ENCODE measurements around the gene HMCN2.

The HMCN2 gene

DNA sequence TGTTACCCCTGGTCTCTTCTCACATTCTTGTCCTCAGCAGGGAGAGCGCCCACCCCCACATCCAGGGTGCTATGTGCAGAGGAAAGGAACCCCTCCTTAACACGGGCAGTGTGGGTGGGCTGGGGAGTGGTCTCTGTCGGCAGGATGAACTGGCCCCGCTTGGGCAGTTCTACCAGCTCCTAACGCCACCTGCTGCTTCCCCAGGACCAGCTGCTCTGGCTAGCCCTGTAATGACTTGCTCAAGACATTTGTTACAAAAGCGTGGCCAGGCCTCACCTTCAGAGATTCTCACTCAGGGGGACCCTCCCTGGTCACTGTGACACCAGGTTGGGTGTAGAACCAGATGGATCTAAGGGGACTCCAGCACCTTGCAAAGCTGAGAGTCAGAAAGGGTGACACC lies 82.4 kb downstream of the HMCN2 start:
- intact Hi-C loops (cut with DNase I): no loop called here

GRCh38 chr9:130348341-130348740 lies 82.8 kb downstream of the HMCN2 start:
- DNase-seq: no peak
- intact Hi-C loops (cut with DNase I): no loop called here

More for the DNA sequence above, 82.4 kb downstream of the HMCN2 start:
- no peak for DNase-seq

GRCh38 chr9:130348881-130349280 lies 83.3 kb downstream of the HMCN2 start:
- no peak for DNase-seq
- intact Hi-C loops (cut with DNase I): no loop called here

- intact Hi-C loops (cut with DNase I): no loop called here
- no peak for DNase-seq
Observed at GRCh38 chr9:130349398-130349797, 83.8 kb downstream of the HMCN2 start.

DNA sequence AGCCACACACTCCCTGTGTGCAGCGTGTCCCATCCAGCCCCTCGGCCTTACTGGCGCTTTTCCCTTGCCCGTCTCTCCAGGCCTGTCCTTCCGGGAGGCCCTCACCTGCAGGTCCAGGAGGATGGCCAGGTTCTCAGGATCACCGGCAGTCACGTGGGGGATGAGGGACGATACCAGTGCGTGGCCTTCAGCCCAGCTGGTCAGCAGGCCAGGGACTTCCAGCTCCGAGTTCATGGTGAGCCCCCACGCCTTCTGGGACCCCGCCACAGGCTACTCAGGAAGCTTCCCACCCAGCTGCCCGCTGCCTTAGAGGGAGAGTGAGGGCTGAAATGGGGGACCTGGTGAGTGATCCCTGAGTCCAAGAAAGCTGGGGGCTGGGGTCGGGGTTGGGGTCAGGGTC lies 85.8 kb downstream of the HMCN2 start:
- intact Hi-C loops (cut with DNase I): no loop called here
- DNase-seq: no peak

- intact Hi-C loops (cut with DNase I): no loop called here
- DNase-seq: no peak
Observed at GRCh38 chr9:130352081-130352480, 86.5 kb downstream of the HMCN2 start.

GRCh38 chr9:130352586-130353285 lies 87.2 kb downstream of the HMCN2 start:
- DNase-seq: no peak
- intact Hi-C loops (cut with DNase I): no loop called here

- no peak for DNase-seq
- intact Hi-C loops (cut with DNase I): no loop called here
Observed at GRCh38 chr9:130354378-130354777, 88.8 kb downstream of the HMCN2 start.

DNA sequence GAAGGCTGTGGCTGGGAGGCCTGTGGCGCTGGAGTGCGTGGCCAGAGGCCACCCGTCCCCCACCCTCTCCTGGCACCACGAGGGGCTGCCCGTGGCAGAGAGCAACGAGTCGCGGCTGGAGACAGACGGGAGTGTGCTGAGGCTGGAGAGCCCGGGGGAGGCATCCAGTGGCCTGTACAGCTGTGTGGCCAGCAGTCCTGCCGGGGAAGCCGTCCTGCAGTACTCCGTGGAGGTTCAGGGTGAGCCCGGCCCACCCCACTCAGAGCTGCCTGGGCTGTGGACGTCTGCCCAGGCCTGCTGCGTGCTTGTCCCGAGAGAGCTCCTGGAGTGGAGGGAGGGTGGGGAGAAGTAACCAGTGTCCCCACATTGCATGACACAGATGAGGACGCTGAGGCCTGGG lies 89.2 kb downstream of the HMCN2 start:
- intact Hi-C loops (cut with DNase I): no loop called here

DNA sequence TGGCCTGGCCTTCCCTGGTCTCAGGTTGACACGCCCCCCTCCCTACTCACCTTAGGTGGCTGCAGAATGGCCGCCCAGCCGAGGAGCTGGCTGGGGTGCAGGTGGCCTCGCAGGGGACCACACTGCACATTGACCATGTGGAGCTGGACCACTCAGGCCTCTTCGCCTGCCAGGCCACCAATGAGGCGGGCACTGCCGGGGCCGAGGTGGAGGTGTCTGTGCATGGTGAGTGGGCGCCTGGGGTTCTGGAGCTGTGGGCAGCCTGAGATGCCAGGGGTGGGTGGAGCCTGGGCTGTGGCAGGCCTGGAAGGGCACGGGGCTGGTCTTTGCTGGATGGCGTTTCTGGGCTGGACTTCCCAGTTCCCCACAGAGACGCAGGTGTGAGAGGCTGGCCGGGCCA lies 90.5 kb downstream of the HMCN2 start:
- DNase-seq: no peak
- intact Hi-C loops (cut with DNase I): no loop called here

More for the DNA sequence above, 89.2 kb downstream of the HMCN2 start:
- no peak for DNase-seq

- intact Hi-C loops (cut with DNase I): no loop called here
- no peak for DNase-seq
Observed at GRCh38 chr9:130356877-130357584, 91.5 kb downstream of the HMCN2 start.

DNA sequence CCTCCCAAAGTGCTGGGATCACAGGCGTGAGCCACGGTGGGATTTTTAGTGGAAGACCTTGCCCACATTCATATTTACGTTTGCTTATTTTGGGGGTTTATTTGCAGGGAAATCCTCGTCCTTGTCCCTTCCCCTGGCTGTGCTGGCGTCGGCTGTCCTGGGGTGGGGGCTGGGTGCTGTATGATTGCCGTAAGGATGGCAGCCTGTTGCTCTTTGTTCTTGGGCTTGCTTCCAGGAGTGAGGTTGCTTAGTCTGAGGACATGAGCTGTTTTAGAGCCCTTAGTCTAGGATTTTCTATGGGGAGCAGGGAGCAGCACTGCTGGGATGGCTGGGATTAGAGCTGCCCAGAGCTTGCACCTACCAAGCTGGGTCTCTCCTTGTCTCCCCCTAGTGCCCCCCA lies 93.4 kb downstream of the HMCN2 start:
- intact Hi-C loops (cut with DNase I): no loop called here
- no peak for DNase-seq

DNA sequence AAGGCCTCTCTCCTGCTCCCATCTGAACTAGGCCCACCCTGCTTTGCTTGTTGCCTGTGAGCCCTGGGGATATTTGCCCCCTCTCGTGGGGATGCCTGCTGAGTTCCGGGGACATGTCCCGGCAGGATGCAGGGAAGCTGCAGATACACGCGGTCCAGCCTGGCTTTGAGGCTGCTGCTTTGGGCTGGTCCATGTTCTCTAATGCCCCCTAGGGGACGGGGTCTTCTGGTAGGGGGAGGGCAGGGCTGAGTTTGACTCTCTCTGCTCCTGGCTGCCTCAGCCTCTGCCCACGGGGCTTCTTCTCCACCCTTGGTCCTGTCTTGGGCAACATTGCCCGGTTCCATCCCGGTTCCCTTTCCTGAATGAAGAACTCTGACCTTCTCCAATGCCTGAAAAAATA lies 94.3 kb downstream of the HMCN2 start:
- intact Hi-C loops (cut with DNase I): no loop called here

DNA sequence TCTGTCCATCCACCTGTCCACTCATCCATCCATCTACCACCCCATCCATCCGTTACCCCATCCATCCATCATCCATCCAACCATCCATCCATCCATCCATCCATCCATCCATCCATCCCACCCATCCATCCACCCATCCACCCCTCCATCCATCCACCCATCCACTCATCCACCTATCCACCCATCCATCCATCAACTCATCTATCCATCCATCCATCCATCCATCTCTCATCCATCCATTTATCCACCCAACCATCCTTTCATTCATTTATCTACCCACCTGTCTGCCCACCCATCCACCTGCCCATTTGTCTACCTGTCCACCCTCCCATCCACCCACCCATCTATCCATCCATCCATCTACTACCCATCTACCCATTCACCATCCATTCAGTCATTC lies 95.1 kb downstream of the HMCN2 start:
- no peak for DNase-seq
- intact Hi-C loops (cut with DNase I): no loop called here

More for the DNA sequence above, 94.3 kb downstream of the HMCN2 start:
- no peak for DNase-seq

DNA sequence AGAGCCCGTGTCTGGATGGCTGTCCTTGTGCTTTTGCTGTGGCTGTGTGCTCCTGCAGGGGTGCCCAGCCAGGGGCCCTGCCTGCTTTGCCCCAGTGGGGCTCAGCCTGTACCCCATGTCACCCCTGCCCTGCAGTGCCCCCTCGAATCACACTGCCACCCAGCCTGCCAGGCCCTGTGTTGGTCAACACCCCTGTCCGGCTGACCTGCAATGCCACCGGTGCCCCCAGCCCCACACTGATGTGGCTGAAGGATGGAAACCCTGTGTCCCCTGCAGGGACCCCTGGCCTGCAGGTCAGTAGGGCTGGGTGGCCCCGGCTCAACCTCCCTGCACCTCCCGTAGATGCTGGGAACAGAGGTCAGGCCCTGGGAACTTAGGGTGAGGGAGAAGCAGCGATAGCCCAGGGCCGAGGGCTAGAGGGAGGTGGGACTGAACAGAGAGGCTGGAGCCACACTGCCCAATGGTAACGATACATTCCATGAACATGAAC lies 96.4 kb downstream of the HMCN2 start:
- intact Hi-C loops (cut with DNase I): no loop called here

GRCh38 chr9:130362691-130363090 lies 97.1 kb downstream of the HMCN2 start:
- DNase-seq: no peak
- intact Hi-C loops (cut with DNase I): no loop called here

More for the DNA sequence above, 96.4 kb downstream of the HMCN2 start:
- no peak for DNase-seq

DNA sequence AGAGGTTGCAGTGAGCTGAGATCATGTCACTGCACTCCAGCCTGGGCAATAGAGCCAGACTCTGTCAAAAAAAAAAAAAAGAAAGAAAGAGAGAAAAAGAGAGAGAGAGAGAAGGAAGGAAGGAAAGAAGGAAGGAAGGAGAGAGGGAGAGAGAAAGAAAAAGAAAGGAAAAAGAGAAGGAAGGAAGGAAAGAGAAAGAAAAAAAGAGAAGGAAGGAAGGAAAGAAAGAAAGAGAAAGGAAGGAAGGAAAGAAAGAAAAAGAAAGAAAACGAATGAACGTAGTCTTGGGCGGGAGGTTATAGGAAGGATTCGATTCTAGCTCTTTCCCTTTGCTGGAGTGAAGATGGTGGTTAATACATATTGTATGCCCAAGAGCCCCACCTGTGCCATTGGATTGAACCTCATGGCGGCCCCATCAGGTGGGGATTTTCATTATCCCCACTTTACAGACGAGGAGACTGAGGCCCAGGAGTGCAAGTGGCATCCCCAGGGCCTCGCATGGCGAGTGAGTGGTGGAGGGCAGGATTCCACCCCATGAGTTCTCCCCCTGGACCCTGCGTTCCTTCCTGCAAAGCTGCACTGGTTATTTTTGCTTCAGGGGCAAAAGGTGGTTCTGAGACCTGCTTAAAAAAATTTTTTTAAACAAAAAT lies 98.3 kb downstream of the HMCN2 start:
- intact Hi-C loops (cut with DNase I): no loop called here
- no peak for DNase-seq

- intact Hi-C loops (cut with DNase I): no loop called here
- no peak for DNase-seq
Observed at GRCh38 chr9:130364619-130365322, 99.2 kb downstream of the HMCN2 start.

DNA sequence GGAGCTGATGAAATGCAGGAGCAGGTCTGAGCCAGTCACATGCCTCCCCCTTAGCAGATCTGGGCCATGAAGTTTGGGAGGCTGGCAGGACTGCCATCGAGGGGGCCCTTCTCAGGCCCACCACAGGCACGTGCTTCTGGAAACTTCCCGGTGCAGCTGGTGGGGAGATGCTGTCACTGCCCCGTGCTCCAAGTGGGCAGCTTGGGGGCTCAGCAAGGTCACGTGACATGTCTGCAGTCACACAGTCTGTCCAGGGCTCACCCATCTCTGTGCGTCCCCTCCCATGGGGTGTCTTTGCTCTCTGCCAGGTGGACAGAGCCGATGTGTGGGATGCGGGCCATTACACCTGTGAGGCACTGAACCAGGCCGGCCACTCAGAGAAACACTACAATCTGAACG lies 99.8 kb downstream of the HMCN2 start:
- no peak for DNase-seq

DNA sequence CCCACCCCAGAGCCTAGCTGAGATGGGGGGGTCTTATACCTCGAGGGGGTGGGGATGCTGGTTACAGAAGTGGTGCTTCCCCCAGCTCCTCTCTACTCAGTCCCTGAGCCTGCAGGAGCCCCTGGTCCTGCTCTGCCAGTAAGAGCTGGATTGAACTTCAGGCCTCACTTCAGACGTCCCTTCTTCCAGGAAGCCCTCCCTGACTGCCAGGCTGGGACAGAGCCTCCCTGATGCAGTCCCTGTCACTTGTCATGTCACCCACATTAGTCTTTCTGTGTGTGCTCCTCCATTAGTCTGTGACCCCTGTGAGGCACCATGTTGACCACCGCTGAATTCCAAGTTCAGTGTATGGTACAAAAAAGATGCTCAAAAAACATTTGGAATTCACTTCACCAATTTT lies 100.5 kb downstream of the HMCN2 start:
- intact Hi-C loops (cut with DNase I): no loop called here
- DNase-seq: no peak

More for the DNA sequence above, 99.8 kb downstream of the HMCN2 start:
- intact Hi-C loops (cut with DNase I): no loop called here

Measured in head of caudate nucleus (tissue), 42 donors.